SKM-1 (cell line): ENCODE results near the gene KCNQ1OT1.

Experiments
- DNase-seq: peaks from one replicate; lab custom pipeline; 2025; ENCODE audit not compliant: unreplicated experiment; lab: John Stamatoyannopoulos, UW

Gene KCNQ1OT1

DNA sequence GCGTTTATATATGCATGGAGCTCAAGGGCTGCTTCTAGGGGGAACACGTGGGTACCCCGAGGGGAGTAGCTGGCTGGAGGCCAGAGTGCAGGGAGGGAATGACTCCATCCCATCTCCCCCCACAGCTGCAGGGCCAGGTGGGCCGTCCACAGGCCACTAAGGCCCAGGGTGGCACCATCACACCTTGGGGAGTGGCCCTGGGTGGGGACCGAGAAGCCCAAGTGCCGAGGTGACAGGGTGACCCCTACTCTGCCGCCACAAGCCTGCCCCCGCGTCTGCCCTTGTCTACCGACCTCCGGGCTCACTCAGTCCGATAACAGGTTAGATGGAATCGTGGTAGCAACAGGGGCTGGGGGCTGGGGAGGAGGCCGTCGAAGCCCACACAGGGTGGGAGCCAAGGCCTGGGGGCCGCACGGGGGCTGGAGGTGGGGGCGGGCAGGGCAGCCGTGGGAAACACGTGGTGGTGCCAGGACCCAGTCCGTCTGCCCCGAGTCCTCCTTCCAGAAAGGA, 125.7 kb downstream of the KCNQ1OT1 start:
- DNase-seq = no peak

DNA sequence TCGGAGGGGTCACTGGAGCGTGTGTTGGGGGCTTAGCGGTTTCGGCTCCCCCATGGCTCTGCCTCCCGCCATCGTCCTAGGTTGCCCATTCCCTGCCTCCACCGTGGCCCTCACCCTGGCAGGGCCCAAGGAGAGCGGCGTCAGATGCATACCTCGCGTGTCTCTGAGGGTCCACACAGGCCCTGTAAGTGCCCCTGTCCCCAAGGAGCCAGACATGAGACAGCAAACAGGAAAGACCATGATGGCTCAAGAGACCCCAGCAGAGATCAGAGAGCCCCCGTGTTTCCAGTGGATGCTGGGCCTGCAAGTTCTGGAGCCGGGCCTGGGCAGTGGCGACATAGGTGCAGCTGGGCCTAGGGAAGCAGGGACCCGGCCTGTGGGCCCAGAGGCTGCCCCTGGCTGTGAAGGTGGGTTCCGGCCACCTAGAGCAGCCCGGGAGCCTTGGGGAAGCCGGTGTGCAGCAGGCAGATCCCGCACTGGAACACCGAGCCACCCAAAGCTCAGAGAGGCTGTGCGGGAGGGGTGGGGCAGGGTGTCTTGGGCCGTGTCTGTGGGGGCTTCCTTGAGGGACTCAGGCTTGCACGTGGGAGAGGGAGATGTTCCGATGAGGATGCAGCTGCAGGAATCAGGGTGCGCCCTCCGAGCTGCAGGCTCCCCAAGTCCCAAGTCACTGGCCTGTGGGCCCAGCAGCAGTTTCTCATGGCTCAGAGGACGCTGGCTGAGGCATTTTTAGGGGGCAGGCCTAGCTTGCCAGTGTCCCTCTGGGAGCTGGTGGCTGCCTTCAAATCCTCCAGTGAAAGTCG, 126.4 kb downstream of the KCNQ1OT1 start:
- DNase-seq = no peak

GRCh38 chr11:2572491-2573239, 127.1 kb downstream of the KCNQ1OT1 start:
- no peak for DNase-seq

DNA sequence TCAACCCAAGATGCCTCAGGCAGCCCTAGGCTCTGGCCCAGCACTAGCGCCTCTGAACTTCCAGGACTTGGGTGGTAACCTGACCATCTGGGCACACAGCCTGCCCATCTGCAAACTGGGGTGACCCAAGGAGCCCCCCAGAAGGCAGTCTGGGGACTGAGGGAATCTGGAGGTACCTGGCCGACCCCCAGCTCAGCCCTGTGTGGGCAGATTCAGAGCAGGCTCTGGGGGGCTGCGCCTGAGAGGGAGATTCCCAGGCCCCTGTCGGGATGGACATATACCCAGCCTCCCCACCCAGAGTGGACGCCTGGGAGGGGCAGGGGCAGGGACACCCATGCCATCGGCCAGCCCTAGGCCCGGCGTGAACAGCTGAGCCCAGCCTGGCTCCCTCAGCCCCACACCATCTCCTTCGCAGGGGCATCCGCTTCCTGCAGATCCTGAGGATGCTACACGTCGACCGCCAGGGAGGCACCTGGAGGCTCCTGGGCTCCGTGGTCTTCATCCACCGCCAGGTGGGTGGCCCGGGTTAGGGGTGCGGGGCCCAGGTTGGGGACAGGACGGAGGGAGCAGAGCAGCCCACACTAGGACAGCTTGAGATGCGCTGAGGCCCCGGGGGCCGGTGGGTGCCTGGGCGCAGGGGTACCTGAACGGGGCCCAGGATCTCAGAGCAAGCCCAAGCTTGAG, 128.1 kb downstream of the KCNQ1OT1 start:
- no peak for DNase-seq

DNA sequence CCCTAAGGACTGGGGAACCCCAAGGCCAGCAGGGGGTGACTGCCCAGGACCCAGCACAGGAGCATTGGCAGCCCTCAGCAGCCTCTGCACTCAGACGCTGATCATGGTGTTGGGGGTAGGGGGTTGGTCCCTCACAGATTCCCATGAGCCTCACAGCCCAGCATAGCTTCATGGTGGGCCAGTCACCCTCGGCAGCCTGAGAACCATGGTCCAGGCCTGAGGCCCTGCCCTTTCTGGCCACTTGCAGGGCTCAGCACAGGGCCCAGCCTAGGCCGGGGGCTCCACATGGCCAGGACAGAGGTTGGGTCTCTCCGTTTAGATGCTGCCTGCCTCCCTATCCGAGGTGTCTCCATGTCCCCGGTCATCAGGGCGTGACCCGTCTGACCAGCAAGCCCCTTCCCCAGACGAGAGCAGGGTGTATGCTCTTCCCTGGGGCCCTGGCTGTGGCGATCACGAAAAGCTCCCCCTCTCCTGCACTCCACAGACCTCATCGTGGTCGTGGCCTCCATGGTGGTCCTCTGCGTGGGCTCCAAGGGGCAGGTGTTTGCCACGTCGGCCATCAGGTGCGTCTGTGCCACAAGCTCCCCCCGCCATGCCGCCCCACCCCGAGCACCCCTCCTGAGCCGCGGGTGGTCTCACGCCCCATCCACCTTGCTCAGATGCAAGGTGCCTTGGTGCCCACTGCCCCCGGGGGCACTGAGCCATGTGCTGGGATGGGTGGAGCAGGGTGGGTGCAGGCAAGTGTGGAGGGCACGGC, 128.8 kb downstream of the KCNQ1OT1 start:
- DNase-seq = no peak

GRCh38 chr11:2570211-2570811, 129.5 kb downstream of the KCNQ1OT1 start:
- DNase-seq = no peak

DNA sequence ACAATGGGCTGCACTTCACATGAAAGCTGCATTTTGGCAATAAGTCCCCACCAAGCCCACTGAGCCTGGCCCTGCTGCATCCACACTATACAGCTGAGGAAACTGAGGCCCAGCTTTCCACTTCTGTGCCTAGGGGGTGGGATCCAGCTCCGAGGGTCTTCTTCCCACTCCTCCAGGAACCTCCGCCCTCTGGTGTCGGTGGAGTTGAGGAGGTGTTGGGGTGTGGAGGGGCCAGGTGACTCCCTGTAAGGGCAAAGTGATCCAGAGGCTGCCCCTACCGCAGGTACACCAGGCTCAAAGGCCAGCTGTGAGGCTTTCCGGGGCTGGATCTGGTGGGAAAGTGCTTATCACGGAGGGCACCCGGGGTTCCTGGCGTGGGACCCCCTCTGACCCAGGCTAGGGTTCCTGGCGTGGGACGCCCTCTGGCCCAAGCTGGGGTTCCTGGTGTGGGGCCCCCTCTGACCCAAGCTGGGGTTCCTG, 130.0 kb downstream of the KCNQ1OT1 start:
- DNase-seq = no peak

- DNase-seq = no peak
Measured at GRCh38 chr11:2569321-2569721, 130.5 kb downstream of the KCNQ1OT1 start.

DNA sequence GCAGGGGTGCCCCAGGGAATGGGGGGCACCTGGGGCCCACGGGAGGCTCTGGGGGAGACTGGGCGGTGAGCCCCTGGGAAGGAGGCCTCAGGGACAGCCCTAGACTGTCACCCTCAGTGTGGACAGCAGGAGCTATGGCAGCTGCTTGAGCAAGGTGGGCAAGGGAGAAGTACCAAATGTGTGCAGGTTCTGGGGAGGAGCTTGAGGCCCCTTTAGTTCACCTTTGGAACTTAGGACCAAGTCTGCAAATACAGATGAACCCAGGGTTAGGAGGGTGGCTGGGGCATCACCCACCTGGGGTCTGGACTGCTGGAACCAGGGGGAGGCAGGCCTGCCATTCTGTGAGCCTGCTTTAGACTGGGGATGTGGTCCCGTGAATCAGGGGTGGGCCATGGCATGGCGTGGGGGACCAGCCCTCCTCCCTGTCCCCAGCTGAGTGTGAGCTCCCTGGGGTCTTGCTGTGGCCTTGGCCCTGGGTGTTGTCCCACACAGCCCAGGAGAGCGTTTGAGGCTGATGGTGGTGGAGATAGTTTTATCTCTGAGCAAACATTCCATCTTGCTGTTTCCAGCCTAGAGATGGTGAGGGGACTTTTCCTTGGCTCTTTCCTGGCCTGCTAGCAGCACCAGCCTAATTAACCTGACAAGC, 132.6 kb downstream of the KCNQ1OT1 start:
- no peak for DNase-seq

DNA sequence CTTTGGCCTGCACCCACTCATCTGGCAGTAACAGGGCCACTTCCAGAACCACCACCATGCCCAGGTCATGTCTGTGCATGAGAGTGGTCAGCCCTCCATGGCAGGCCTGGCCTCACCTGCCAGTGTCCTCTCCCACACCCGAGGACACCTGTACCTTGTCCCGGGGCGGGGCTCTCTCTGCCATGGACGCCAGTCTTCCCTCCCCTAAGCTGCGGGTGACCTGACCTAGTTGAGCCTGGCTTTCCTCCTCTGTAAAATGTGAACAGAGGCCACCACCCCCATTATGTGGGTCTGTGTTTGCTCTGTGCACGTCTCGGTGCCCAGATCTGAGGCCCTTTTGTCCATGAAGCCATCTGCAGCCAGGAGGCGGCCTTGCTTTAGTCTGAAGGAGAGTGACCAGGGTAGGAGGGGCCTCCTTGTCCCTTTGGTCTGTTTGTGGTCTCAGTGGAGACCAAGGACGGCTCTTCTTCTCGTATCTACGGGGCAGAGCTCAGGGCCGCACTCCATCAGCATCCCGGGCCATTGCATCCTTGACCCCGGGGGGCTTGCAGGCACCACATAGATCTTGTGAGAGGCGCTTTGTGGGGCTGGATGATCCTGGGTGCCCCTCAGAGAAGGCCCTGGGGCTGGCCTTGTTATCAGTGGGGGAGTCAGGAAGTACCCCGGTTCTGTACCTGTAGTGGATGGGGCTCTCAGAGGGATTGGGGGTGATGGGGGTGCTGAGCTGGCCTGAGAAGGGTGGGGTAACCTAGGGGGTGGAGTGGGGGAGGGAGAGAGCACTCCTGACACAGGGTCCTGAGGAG, 133.4 kb downstream of the KCNQ1OT1 start:
- DNase-seq = no peak

- no peak for DNase-seq
Measured at GRCh38 chr11:2565447-2566222, 134.2 kb downstream of the KCNQ1OT1 start.

DNA sequence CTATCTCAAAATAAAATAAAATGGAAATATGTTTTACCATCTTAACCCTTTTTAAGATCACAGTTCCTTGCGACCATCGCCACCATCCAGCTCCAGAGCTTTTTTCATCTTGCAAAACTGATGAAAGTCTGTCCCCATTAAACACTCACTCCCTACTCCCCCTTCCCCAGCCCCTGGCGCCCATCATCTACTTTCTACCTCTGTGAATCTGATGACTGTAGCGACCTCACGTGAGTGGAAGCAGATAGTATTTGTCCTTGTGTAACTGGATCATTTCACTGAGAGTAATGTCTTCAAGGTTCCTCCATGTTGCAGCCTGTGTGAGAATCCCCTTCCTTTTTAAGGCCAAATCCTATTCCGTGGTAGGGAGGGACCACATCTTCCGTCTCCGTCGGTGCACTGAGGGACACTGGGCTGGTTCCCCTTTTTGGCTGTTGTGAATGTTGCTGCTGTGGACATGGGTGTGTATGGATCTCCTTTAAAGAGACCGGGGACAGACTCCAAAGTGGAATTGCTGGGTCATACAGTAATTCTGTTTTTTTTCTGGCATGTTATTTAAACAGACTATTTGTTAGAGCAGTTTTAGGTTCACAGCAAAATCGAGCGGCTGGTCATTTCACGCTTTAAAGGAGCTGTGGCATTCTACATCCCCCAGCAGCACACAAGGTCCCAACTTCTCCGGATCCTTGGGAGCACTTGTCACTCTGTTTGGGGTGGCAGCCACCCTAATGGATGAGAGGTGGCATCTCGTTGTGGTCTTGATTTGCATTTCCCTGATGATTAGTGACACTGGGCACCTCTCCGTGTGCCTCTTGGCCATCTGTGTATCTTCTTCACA, 135.0 kb downstream of the KCNQ1OT1 start:
- no peak for DNase-seq

DNA sequence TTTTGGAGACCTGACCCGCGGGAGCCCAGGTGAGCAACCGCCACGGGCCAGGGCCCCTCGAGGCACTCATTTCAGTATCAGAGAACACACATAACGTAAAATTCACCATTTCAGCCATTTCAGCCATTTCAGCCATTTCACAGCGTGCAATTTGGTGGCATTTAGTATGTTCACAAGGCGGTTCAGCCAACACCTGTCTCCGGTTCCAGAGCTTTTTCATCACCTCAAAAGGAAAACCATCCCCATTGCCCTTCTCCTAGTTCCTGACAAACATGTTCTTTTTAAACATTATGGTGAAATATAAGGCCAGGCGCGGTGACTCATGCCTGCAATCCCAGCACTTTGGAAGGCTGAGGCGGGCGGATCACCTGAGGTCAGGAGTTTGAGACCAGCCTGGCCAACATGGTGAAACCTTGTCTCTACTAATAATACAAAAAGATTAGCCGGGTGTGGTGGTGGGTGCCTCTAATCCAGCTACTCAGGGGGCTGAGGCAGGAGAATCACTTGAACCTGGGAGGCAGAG, 135.7 kb downstream of the KCNQ1OT1 start:
- no peak for DNase-seq

DNA sequence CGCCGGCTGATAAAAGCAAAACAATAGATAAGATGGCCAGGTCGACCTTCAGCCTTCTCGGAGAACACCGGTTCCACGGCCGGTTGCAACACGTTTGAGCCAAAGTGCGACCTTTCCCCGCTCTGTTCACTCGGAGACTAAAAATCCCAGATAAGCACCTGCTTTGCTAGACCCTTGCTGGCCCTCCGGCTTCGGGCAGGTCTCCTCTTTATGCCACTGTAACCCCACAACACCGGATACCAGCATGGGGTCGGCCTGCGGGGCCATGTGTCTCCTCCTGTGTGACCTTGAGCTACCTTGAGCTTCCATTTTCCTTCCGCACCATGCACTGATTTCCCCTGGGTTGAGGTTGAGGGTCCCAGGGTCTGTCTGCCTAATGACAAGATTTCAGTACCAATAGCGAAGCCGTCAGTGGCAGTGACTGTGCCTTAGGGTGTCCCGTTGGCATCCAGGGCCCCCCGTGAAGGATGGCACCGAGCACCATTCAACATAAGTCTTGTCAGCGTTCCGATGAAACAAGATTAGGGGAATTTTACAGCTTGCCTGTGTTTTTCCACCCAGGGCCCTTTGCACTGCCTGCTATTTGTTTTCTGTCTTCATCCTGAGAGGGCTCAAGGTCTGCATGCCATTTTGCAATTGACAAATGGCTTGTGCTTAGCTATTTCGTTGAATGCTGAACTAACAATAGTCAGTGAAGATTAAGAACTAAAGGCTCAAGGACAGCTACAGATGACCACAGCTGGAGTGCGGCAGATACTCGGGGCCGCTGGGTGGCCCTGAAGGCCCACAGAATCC, 136.4 kb downstream of the KCNQ1OT1 start:
- no peak for DNase-seq

- no peak for DNase-seq
Measured at GRCh38 chr11:2562890-2563212, 136.9 kb downstream of the KCNQ1OT1 start.
